ENCODE results near the gene METTL1.
A peak's percentile ranks its signal among the peaks of the same experiment; 100 is the strongest.

Gene METTL1

DNA sequence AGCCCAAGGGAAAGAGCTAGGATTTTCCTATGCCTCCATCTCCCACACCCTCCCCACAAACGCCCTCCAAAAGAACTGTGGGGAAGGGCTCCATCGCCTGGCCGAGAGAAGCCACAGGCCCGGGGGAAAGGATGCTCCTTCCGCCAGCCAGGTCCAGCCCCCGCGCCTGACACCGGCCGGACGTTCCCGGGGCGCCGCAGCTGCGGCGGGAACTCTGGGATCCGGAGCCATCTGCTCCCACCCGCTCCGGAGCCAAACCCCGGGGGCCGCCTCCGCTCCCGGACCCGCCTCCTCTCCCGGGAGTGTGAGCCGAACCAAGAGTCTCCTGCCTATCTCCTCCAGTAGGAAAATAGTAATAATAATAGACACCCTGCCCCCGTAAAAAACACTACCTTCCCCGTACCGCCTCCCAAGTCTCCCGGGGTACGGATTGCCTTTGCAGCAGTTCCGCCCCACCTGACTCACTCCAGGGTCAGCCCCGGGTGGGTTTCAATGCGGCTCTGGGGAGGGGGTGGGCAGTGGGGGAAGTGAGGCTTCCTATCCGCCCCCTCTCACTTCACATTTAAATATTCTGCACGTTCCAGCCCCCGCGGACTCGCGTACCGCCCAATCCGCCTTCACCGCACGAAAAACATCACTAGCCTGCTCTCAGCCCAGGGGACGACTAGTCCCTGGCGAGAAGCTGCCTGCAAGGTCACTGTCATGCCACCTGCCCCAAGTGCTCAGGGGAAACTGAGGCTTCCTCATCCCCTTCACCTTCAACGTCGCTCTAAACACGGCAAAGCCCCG is 35.8 kb downstream of the METTL1 start:
- DNase-seq = no peak

- DNase-seq = no peak
These were observed 36.6 kb downstream of the METTL1 start for GRCh38 chr12:57735198-57735855.

DNA sequence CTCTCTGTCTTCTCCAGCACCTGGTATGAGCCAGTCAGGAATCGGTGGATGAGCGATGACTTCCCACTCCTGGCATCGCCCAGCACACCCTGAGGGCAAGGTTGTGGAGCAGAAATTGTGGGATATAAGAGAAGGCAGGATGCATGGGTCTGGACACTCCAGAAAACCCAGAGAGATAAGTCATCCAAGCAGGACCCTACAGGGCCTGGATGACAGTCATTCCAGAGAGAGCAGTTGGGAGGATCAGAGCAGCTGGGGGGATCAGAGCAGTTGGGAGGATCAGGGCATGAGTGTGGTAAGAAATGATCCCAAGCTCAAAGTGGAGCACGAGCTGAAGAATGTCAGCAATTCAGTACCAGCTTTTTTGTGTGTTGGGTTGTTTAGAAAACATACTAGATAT is 37.3 kb downstream of the METTL1 start:
- DNase-seq = no peak

DNA sequence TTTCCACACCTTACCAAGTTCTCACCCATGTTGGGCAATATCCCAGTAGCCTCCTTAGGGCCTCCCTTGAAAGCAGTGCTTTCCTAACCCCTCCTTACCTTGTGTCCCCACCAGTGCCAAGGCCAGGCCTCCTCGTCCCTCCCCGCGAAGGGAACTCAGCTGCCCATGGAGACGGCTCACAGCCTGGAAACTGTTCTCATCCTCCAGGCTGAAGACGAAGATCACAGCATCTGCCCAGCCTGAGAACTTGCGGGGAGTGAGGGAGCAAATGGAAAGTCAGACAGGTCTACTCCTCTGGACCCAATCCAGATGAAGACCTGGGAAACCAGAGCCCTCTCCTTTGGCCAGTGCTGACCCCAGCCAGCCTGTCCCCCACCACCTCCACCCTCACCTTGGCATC is 38.0 kb downstream of the METTL1 start:
- no peak for DNase-seq

GRCh38 chr12:57732726-57733593 is 38.9 kb downstream of the METTL1 start:
- DNase-seq = no peak

GRCh38 chr12:57732270-57732669 is 39.6 kb downstream of the METTL1 start:
- no peak for DNase-seq

- no peak for DNase-seq
These were observed 40.4 kb downstream of the METTL1 start for GRCh38 chr12:57731411-57732080.

GRCh38 chr12:57730336-57731067 is 41.4 kb downstream of the METTL1 start:
- no peak for DNase-seq

GRCh38 chr12:57729321-57729844 is 42.5 kb downstream of the METTL1 start:
- DNase-seq = no peak

- DNase-seq = no peak
These were observed 44.0 kb downstream of the METTL1 start for GRCh38 chr12:57727758-57728395.

DNA sequence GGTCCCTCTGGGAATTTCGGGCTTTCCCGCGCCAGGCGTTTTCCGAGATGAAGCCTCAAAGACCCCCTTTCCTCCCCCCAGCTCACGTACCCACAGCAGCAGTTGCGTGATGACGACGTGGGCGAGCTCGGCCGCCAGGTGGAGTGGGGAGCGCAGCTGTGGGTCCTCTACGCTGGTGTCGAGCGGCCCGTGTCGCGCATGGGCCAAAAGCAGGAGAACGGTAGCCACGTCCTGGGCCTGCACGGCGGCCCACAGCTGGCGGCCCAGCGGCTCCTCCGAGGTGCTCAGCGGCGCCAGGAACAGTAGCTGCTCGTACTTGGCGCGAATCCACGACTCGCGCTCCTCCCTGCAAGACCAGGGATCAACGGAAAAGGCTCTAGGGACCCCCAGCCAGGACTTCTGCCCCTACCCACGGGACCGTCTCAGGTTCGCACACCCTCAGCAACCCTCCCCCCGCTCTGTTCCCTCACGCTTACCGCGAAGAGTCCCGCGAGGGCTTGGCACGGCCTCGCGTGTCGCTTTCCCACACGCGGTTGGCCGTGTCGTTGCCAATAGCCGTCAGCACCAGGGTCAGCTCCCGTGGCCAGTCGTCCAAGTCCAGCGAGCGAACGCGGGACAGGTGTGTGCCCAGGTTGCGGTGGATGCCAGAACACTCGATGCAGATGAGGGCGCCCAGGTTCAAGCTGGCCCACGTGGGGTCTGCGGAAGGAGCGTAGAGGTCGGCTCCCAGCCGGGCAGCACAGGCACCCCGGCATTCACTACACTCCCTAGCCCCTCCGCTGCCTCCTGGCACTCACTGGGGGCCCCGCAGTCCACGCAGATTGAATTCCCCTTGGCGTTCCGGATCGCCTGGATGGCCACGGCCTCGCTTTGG is 44.8 kb downstream of the METTL1 start:
- DNase-seq = no peak

GRCh38 chr12:57726151-57726883 is 45.6 kb downstream of the METTL1 start:
- DNase-seq = peak in 1 of 4 experiments; percentile 17

DNA sequence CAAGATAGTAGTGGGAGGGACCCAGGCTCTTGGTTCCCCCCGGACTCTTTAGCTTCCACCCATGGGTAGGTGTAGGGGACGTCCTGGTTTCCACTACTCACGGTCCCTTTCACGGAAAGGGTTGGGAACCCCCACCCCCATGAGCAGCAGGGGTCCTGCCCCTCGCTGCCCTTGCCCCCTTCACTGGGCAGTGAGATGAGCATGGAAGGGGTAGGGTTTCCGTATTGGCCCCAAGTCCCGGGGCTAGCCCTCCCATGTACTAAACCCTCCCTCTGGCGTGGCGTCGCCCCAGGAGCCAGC is 46.1 kb downstream of the METTL1 start:
- no peak for DNase-seq

- DNase-seq = no peak
These were observed 46.8 kb downstream of the METTL1 start for GRCh38 chr12:57724936-57725740.

DNA sequence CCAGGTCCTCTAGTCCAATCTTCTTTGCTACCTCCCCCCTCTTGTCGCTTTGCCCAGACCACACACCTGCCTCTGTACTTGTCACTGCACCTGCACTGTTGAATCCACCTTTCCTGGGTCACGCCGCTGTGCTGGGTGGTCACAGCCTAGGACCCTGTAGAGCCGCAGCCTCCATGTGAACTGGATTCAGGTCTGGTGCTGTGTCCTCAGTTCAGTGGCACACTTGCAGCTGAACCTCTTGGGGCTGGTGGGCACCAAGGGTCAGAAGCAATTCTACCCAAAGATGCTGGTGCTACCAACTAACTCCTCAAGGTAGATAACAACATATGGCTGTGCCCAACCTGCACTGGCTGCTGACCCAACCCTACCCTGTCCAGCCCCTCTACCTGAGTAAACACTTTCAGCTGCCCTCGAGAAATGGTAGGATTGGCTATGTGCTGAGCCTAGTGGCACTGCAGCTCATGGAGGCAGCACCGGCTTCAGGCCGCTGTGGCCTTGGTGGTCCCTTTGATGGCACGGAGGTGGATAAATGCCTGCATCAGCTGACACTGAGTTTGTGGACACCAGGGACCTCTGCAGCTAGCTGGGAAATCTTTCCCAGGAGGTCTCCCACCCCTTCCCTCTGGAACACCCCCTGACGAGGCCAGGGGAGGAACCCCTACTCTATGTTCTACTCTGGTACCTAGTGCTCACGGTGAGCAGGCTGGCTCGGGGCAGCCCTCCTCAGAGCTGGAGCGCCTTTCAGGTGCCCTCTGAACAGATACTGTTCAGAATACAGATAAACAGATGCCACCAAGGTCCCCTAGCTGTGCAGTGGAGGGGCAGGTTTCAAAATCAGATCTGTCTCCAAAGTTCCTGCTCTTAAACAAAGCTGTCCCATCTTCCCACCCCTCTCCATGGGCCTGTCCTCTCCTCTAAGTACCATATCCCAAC is 47.6 kb downstream of the METTL1 start:
- no peak for DNase-seq

GRCh38 chr12:57723630-57723962 is 48.3 kb downstream of the METTL1 start:
- no peak for DNase-seq

- no peak for DNase-seq
These were observed 48.9 kb downstream of the METTL1 start for GRCh38 chr12:57722716-57723629.
